Testis (tissue), 3 donors: ENCODE results near the gene CPNE7. TPM values are rescaled to one million over a fixed set of nuclear protein-coding genes. Genes with fewer than 3 reads are reported as not detected.

Experiments used
- DNase-seq: peaks from one replicate; pipeline ENCODE4 v3.0.0-alpha.2; 2019
- H3K27ac ChIP-seq, 2 donors: fragments of 200-600 bp; sonication (generic); one replicate each; pipeline ENCODE4 v1.5.1; 2019
- H3K27me3 ChIP-seq: fragments of 200-600 bp; sonication (generic); one replicate; pipeline ENCODE4 v1.5.1; 2019
- H3K36me3 ChIP-seq: fragments of 200-600 bp; sonication (generic); one replicate; pipeline ENCODE4 v1.5.1; 2017; ENCODE audit warnings: low read depth; ENCODE audit errors: missing control alignments
- H3K4me1 ChIP-seq: fragments of 200-600 bp; sonication (generic); one replicate; pipeline ENCODE4 v1.5.1; 2019
- H3K4me3 ChIP-seq, 2 donors: fragments of 200-600 bp; sonication (generic); one replicate each; pipeline ENCODE4 v1.5.1; 2017 to 2019
- H3K9me3 ChIP-seq: fragments of 200-600 bp; sonication (generic); one replicate; pipeline ENCODE4 v1.5.1; 2017
- CTCF ChIP-seq, 3 experiments: fragments of 450-650 bp in 2 of 3; fragments of 200-600 bp in 1 of 3; sonication (generic) in 1 of 3; IDR thresholded peaks; one replicate each; pipeline ENCODE4 v1.5.1; 2016 to 2019; ENCODE audit warnings: antibody characterized with exemption in 3 of 3, mild to moderate bottlenecking in 2 of 3, moderate library complexity in 1 of 3
- POLR2A ChIP-seq: fragments of 450-650 bp; IDR thresholded peaks from one replicate; pipeline ENCODE4 v1.6.1; 2017; ENCODE audit warnings: antibody characterized with exemption, mild to moderate bottlenecking, moderate library complexity
- WGBS, 2 donors: methylation state at CpG; one replicate each; pipeline ENCODE4 v1.1.5; 2018; 5-methylcytosine and 5-hydroxymethylcytosine counted together
- intact Hi-C: fragments of 100-400 bp; cut with DNase I; formaldehyde crosslinking; loops from one replicate; pipeline ENCODE4 v1.15.1; 2023; ENCODE audit warnings: low total_unique reads
- polyA plus RNA-seq: library from polyadenylated mRNA; stranded (reverse); fragments of 350-450 nt; fragmentation: Illumina TruSeq; extraction: RNeasy Lipid Tissue Mini Kit (QIAGEN cat#74804); gene quantifications from one replicate; pipeline ENCODE4 v1.2.3, GENCODE V29; 2014; ENCODE audit warnings: low read depth, low replicate concordance; ENCODE audit not compliant: insufficient read depth
- total RNA-seq, 2 donors: library from RNA; depleted of rRNA; stranded (reverse); fragments of >200 nt; gene quantifications; one replicate each; pipeline ENCODE4 v1.2.3, GENCODE V29; 2016

The CPNE7 gene
- total and polyA plus RNA-seq, 3 donors from 2014 or later: 3.3 to 15.0 (median 12.5) TPM

- intact Hi-C loops: no loop called here
- peak; percentile 51 for DNase-seq
- Histone ChIP-seq H3K9me3 (no peaks in the 10 kb centered on the region), H3K27ac (no peak overlapping the region), H3K36me3 (no peaks in the 10 kb centered on the region), H3K4me1 (peaks cover 10% of the 10 kb centered on the region), H3K4me3 (no peak overlapping the region), H3K27me3 (no peaks in the 10 kb centered on the region)
- TF ChIP-seq CTCF (IDR thresholded peaks at IDR 0.05) (no peak), POLR2A (no peak)
- WGBS, 2 donors: 27 to 60% methylated on average over 8 to 22 of the region's 22 CpGs
Measured at GRCh38 chr16:89602273-89602951, 26.9 kb downstream of the CPNE7 start.

DNA sequence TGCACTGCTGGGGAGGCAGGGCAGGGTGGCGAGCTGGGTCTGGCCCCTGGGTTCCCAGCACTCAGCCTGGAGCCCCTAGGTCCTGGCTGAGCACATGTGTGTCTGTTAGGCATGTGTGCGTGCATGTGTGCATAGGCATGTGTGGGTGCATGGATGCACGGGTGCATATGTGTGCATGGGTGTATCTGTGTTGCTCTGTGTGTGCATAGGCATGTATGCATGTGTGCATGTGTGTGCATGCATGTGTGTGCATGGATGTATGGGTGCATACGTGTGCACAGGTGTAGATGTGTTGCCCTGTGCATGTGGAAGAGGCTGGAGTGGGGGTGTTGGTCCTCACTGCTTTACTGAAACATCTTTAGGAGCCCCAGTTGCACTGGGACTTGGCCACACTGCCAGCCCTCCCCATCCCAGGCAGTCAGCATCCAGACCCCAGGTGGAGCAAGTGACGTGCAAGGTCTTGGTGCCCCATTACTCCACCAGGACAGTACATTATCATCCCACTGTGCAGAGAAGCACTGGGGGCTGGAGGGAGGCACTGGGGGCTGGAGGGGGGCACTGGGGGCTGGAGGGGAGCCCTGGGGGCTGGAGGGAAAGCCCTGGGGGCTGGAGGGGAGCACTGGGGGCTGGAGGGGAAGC lies 27.5 kb downstream of the CPNE7 start:
- Histone ChIP-seq H3K27me3 (no peaks in the 10 kb centered on the region), H3K27ac (no peak overlapping the region), H3K4me1 (peaks cover 10% of the 10 kb centered on the region), H3K4me3 (no peak overlapping the region), H3K9me3 (no peaks in the 10 kb centered on the region), H3K36me3 (no peaks in the 10 kb centered on the region)
- intact Hi-C loops: no loop called here
- TF ChIP-seq POLR2A (no peak), CTCF (IDR thresholded peaks at IDR 0.05) (no peak)
- 76 to 80% methylated on average over 1 to 4 of the region's 5 CpGs for WGBS, 2 donors
- no peak for DNase-seq

- no peaks in the 10 kb centered on the region for H3K36me3 ChIP-seq
- no peaks in the 10 kb centered on the region for H3K9me3 ChIP-seq
- peaks cover 10% of the 10 kb centered on the region for H3K4me1 ChIP-seq
- no peak for DNase-seq
- H3K4me3 ChIP-seq: no peak overlapping the region
- WGBS, 2 donors: 86 to 94% methylated on average over 2 to 16 of the region's 16 CpGs
- no peak overlapping the region for H3K27ac ChIP-seq
- intact Hi-C loops: no loop called here
- no peak for TF ChIP-seq POLR2A
- no peak for TF ChIP-seq CTCF (IDR thresholded peaks at IDR 0.05)
- H3K27me3 ChIP-seq: no peaks in the 10 kb centered on the region
Measured at GRCh38 chr16:89604764-89605163, 29.2 kb downstream of the CPNE7 start.

- no peaks in the 10 kb centered on the region for H3K27me3 ChIP-seq
- no peak overlapping the region for H3K27ac ChIP-seq
- H3K36me3 ChIP-seq: no peaks in the 10 kb centered on the region
- H3K9me3 ChIP-seq: no peaks in the 10 kb centered on the region
- whole genome bisulfite sequencing, 2 donors: 91 to 100% methylated on average over 1 to 33 of the region's 34 CpGs
- DNase-seq: no peak
- no peak overlapping the region for H3K4me3 ChIP-seq
- peaks cover 10% of the 10 kb centered on the region for H3K4me1 ChIP-seq
- intact Hi-C loops: no loop called here
- no peak for TF ChIP-seq CTCF (IDR thresholded peaks at IDR 0.05)
Measured at GRCh38 chr16:89605186-89605970, 29.8 kb downstream of the CPNE7 start.
